Right lobe of liver (tissue), 6 donors: Measurements from ENCODE around the gene ACTR3. TPM values are rescaled to one million over a fixed set of nuclear protein-coding genes. Genes with fewer than 3 reads are reported as not detected.

Source experiments
- ATAC-seq, 4 donors: fragments of 200-7000 bp; cut with Tn5 transposase; one replicate each; pipeline ENCODE4 v1.9.1; 2020; ENCODE audit warnings: mild to moderate bottlenecking in 4 of 4, moderate library complexity in 4 of 4
- DNase-seq, 3 donors: peaks; one replicate each; pipeline ENCODE4 v3.0.0-alpha.2; 2020
- H3K27ac ChIP-seq, 3 donors: fragments of 200-600 bp; one replicate each; pipeline ENCODE4 v1.8.0; 2022
- H3K27me3 ChIP-seq, 2 donors: fragments of 200-600 bp; one replicate each; pipeline ENCODE4 v1.8.0; 2022
- H3K36me3 ChIP-seq, 4 donors: fragments of 200-600 bp; sonication (generic) in 1 of 4; one replicate each; pipeline versions ENCODE4 v1.5.1 to v1.8.0; 2017 to 2022; ENCODE audit warnings: control low read depth in 1 of 4
- H3K4me1 ChIP-seq, 4 donors: fragments of 200-600 bp; sonication (generic) in 1 of 4; one replicate each; pipeline versions ENCODE4 v1.5.1 to v1.8.0; 2017 to 2022; ENCODE audit warnings: control low read depth in 1 of 4
- H3K4me3 ChIP-seq, 3 donors: fragments of 200-600 bp; one replicate each; pipeline ENCODE4 v1.8.0; 2022
- H3K9me3 ChIP-seq, 4 donors: fragments of 200-600 bp; sonication (generic) in 1 of 4; one replicate each; pipeline versions ENCODE4 v1.5.1 to v1.8.0; 2017 to 2022; ENCODE audit warnings: control low read depth in 1 of 4
- CTCF ChIP-seq, 4 donors: fragments of 200-600 bp in 3 of 4; fragments of 450-650 bp in 1 of 4; IDR thresholded peaks; one replicate each; pipeline versions ENCODE4 v1.5.1 to v1.8.0; 2016 to 2022; ENCODE audit warnings: antibody characterized with exemption in 4 of 4, mild to moderate bottlenecking in 2 of 4
- POLR2A ChIP-seq: fragments of 450-650 bp; IDR thresholded peaks from one replicate; pipeline ENCODE4 v1.6.1; 2017; ENCODE audit warnings: antibody characterized with exemption, mild to moderate bottlenecking
- WGBS: methylation state at CpG from one replicate; pipeline ENCODE4 v1.1.6; 2018; ENCODE audit warnings: low coverage, low lambda C conversion rate; ENCODE audit not compliant: insufficient coverage; ENCODE audit errors: missing lambda C conversion rate; 5-methylcytosine and 5-hydroxymethylcytosine counted together
- intact Hi-C, 2 donors: fragments of 100-400 bp; cut with DNase I; formaldehyde crosslinking; loops; one replicate each; pipeline versions ENCODE4 v1.11.2 to v1.14.1; 2022
- total RNA-seq, 6 experiments: library from RNA; depleted of rRNA in 2 of 6; stranded (reverse); fragments of >200 nt in 2 of 6; fragmentation: NEBNext Ultra II Directional in 3 of 6; extraction: Animal tissue kit (Norgen Biotek cat#: 25700) in 3 of 6; gene quantifications; one replicate each; pipeline versions ENCODE4 v1.1.0 to v1.2.4, GENCODE V29; 2016 to 2023
- donor health status: DM: no; HTN: yes; CAD: no.
- donor health status: DM: no; HTN: no; CAD: no.
- donor health status: DM: no; HTN: no; CAD: no.
- donor health status: DM: no; HTN: yes; CAD: no.
- donor health status: DM: no; HTN: yes; CAD: no.

ACTR3 gene
- total RNA-seq, 6 experiments from 2014 or later = 44.1 to 108 (median 66.2) TPM

GRCh38 chr2:113872201-113872600 is 17.7 kb upstream of the ACTR3 start:
- no peaks in the 10 kb centered on the region for H3K4me1 ChIP-seq
- H3K4me3 ChIP-seq = no peak overlapping the region
- no peak overlapping the region for H3K27ac ChIP-seq
- no peak for ATAC-seq
- no peak for DNase-seq
- no peaks in the 10 kb centered on the region for H3K36me3 ChIP-seq
- intact Hi-C loops = no loop called here
- no peak for TF ChIP-seq POLR2A
- no peak for TF ChIP-seq CTCF (IDR thresholded peaks at IDR 0.05)
- WGBS = 67% methylated on average over 3 of the region's 4 CpGs
- H3K27me3 ChIP-seq = no peaks in the 10 kb centered on the region
- H3K9me3 ChIP-seq = no peaks in the 10 kb centered on the region

GRCh38 chr2:113873867-113874266 is 16.0 kb upstream of the ACTR3 start:
- intact Hi-C loops = no loop called here
- H3K9me3 ChIP-seq = no peaks in the 10 kb centered on the region
- H3K4me1 ChIP-seq = peaks cover 0 to 3% (median 0%) of the 10 kb centered on the region in 4 donors
- no peak overlapping the region for H3K4me3 ChIP-seq
- no peaks in the 10 kb centered on the region for H3K27me3 ChIP-seq
- no peak for DNase-seq
- TF ChIP-seq CTCF (IDR thresholded peaks at IDR 0.05) (no peak), POLR2A (no peak)
- no peaks in the 10 kb centered on the region for H3K36me3 ChIP-seq
- ATAC-seq = no peak
- WGBS = 35% methylated on average over 3 of the region's 3 CpGs
- no peak overlapping the region for H3K27ac ChIP-seq

- no peak overlapping the region for H3K27ac ChIP-seq
- TF ChIP-seq CTCF (IDR thresholded peaks at IDR 0.05) (no peak), POLR2A (no peak)
- 55% methylated on average over 2 of the region's 2 CpGs for WGBS
Observed at GRCh38 chr2:113875135-113875534, 14.8 kb upstream of the ACTR3 start.

GRCh38 chr2:113876503-113877387 is 13.1 kb upstream of the ACTR3 start:
- peak in 3 of 4 donors; percentile 19 to 61 (median 59) for ATAC-seq
- WGBS = 76% methylated on average over 15 of the region's 19 CpGs

More at GRCh38 chr2:113875135-113875534, 14.8 kb upstream of the ACTR3 start:
- no peak overlapping the region for H3K4me3 ChIP-seq
- H3K36me3 ChIP-seq = no peaks in the 10 kb centered on the region
- intact Hi-C loops = no loop called here
- no peak for DNase-seq
- H3K9me3 ChIP-seq = no peaks in the 10 kb centered on the region
- no peak for ATAC-seq
- H3K27me3 ChIP-seq = no peaks in the 10 kb centered on the region
- H3K4me1 ChIP-seq = peaks cover 0 to 3% (median 0%) of the 10 kb centered on the region in 4 donors

More at GRCh38 chr2:113876503-113877387, 13.1 kb upstream of the ACTR3 start:
- no peaks in the 10 kb centered on the region for H3K27me3 ChIP-seq
- no peaks in the 10 kb centered on the region for H3K9me3 ChIP-seq
- no peak for TF ChIP-seq CTCF (IDR thresholded peaks at IDR 0.05)
- no peak for TF ChIP-seq POLR2A
- peak in 1 of 3 donors; percentile 33 for DNase-seq
- intact Hi-C loops = no loop called here
- H3K36me3 ChIP-seq = no peaks in the 10 kb centered on the region
- peaks cover 0 to 3% (median 0%) of the 10 kb centered on the region in 4 donors for H3K4me1 ChIP-seq
- no peak overlapping the region for H3K4me3 ChIP-seq
- no peak overlapping the region for H3K27ac ChIP-seq
